Subcutaneous abdominal adipose tissue (tissue), 5 donors: ENCODE measurements around the gene RABEP1.

Source experiments
- H3K27ac ChIP-seq: one replicate; pipeline ENCODE4 v1.7.0; 2013; ENCODE audit warnings: low read depth, mild to moderate bottlenecking, inconsistent platforms, low read length, moderate library complexity
- H3K27me3 ChIP-seq, 5 donors: one replicate each; pipeline ENCODE4 v1.7.0; 2013; ENCODE audit warnings: low read length in 5 of 5, inconsistent platforms in 1 of 5; ENCODE audit not compliant: control insufficient read depth in 5 of 5, insufficient read depth in 4 of 5
- H3K36me3 ChIP-seq, 5 donors: one replicate each; pipeline ENCODE4 v1.7.0; 2013; ENCODE audit warnings: low read length in 5 of 5; ENCODE audit not compliant: control insufficient read depth in 5 of 5, insufficient read depth in 5 of 5
- H3K4me1 ChIP-seq, 5 donors: one replicate each; pipeline ENCODE4 v1.7.0; 2013; ENCODE audit warnings: low read length in 5 of 5, mild to moderate bottlenecking in 3 of 5, moderate library complexity in 1 of 5; ENCODE audit not compliant: control insufficient read depth in 5 of 5, insufficient read depth in 5 of 5
- H3K4me3 ChIP-seq, 5 donors: one replicate each; pipeline ENCODE4 v1.7.0; 2013; ENCODE audit warnings: low read length in 5 of 5, low read depth in 1 of 5
- H3K9ac ChIP-seq, 5 donors: one replicate each; pipeline ENCODE4 v1.7.0; 2013; ENCODE audit warnings: low read length in 5 of 5, mild to moderate bottlenecking in 4 of 5, moderate library complexity in 3 of 5
- H3K9me3 ChIP-seq, 5 donors: one replicate each; pipeline ENCODE4 v1.7.0; 2013; ENCODE audit warnings: low read length in 5 of 5; ENCODE audit not compliant: control insufficient read depth in 5 of 5
- donor health status: healthy.
- donor health status: healthy.
- donor health status: healthy.
- donor health status: healthy.
- donor health status: healthy.

RABEP1 gene

GRCh38 chr17:5269241-5269960 lies 12.7 kb upstream of the RABEP1 start:
- Histone ChIP-seq H3K4me1 (no peaks in the 10 kb centered on the region), H3K27ac (no peak overlapping the region), H3K9ac (no peak overlapping the region), H3K36me3 (no peaks in the 10 kb centered on the region), H3K9me3 (no peaks in the 10 kb centered on the region), H3K4me3 (no peak overlapping the region), H3K27me3 (no peaks in the 10 kb centered on the region)

GRCh38 chr17:5272322-5272721 lies 9.8 kb upstream of the RABEP1 start:
- Histone ChIP-seq H3K36me3 (no peaks in the 10 kb centered on the region), H3K4me3 (no peak overlapping the region), H3K9me3 (no peaks in the 10 kb centered on the region), H3K9ac (no peak overlapping the region), H3K4me1 (no peaks in the 10 kb centered on the region), H3K27ac (no peak overlapping the region), H3K27me3 (no peaks in the 10 kb centered on the region)

DNA sequence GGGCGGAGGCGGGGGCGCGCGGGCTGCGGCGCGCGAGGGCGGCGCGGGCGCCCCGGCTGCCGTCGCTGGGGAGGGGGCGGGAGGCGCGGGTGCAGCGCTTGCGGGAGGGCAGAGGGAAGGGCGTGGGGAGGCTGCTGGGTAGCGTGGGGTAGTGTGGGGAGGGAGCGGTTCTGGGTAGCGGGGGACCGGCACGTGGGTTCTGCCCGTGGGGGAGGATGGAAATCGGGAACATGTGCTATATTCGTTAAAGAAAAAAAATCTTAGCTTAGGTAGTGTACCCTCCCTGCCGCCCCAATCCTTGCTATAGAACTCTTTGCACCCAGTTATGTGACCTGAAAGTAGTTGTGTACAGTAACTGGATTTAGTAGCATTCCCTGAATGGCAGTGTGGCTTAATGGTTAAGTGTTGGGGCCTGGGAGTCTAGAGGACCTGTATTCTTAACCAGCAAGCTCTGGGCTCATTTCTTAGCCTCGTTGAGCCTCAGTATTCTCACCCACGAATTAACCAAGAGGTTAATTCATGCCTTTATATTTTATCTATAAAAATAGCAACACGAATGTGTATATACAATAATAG lies 646 bp downstream of the RABEP1 start:
- Histone ChIP-seq H3K9me3 (no peaks in the 10 kb centered on the region), H3K27me3 (no peaks in the 10 kb centered on the region), H3K36me3 (no peaks in the 10 kb centered on the region), H3K27ac (no peak overlapping the region), H3K9ac (peak overlapping the region; percentile 6 to 87 (median 76)), H3K4me1 (peaks cover 4 to 25% (median 23%) of the 10 kb centered on the region in 5 donors), H3K4me3 (peak overlapping the region; percentile 75 to 92 (median 80))

GRCh38 chr17:5283571-5284315 lies 1.7 kb downstream of the RABEP1 start:
- Histone ChIP-seq H3K4me3 (peak overlapping the region; percentile 75 to 92 (median 80)), H3K9ac (peak overlapping the region in 3 of 5 donors; percentile 74 to 87 (median 79)), H3K9me3 (no peaks in the 10 kb centered on the region), H3K36me3 (no peaks in the 10 kb centered on the region), H3K4me1 (peaks cover 4 to 25% (median 23%) of the 10 kb centered on the region in 5 donors), H3K27me3 (no peaks in the 10 kb centered on the region), H3K27ac (no peak overlapping the region)

GRCh38 chr17:5284681-5285080 lies 2.6 kb downstream of the RABEP1 start:
- Histone ChIP-seq H3K27ac (no peak overlapping the region), H3K4me3 (no peak overlapping the region), H3K36me3 (no peaks in the 10 kb centered on the region), H3K27me3 (no peaks in the 10 kb centered on the region), H3K9ac (no peak overlapping the region), H3K4me1 (peaks cover 4 to 29% (median 23%) of the 10 kb centered on the region in 5 donors), H3K9me3 (no peaks in the 10 kb centered on the region)

DNA sequence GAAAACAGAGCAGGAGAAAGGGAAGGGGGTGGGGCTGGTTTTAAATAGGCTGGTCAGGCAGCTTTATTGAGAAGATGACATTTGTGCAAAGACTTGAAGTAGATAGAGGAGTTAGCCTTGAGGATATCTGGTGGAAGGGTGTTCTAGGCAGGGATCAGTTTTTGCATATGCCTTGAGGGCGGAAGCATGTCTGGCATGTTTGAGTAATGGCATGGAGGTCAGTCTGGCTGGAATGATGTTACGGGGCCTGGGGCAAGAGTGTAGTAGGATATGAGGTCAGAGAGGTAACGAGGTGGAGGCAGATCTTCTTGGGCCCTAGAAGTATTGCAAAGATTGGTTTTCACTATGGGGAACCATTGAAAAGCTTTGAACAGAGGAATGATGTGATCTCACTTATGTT lies 4.8 kb downstream of the RABEP1 start:
- Histone ChIP-seq H3K36me3 (no peaks in the 10 kb centered on the region), H3K9ac (no peak overlapping the region), H3K4me1 (peaks cover 4 to 25% (median 19%) of the 10 kb centered on the region in 5 donors), H3K27me3 (no peaks in the 10 kb centered on the region), H3K9me3 (no peaks in the 10 kb centered on the region), H3K27ac (no peak overlapping the region), H3K4me3 (no peak overlapping the region)

- H3K9ac ChIP-seq, result no peak overlapping the region
- no peaks in the 10 kb centered on the region for H3K27me3 ChIP-seq
- no peak overlapping the region for H3K4me3 ChIP-seq
- peaks cover 0 to 6% (median 0%) of the 10 kb centered on the region in 5 donors for H3K4me1 ChIP-seq
- no peak overlapping the region for H3K27ac ChIP-seq
- no peaks in the 10 kb centered on the region for H3K9me3 ChIP-seq
- H3K36me3 ChIP-seq, result peaks cover 0 to 3% (median 0%) of the 10 kb centered on the region in 5 donors
Measured at GRCh38 chr17:5291683-5292350, 9.7 kb downstream of the RABEP1 start.

GRCh38 chr17:5297245-5297644 lies 15.2 kb downstream of the RABEP1 start:
- Histone ChIP-seq H3K9ac (no peak overlapping the region), H3K36me3 (peaks cover 0 to 3% (median 0%) of the 10 kb centered on the region in 5 donors), H3K27ac (no peak overlapping the region), H3K27me3 (no peaks in the 10 kb centered on the region), H3K4me3 (no peak overlapping the region), H3K4me1 (peaks cover 0 to 12% (median 0%) of the 10 kb centered on the region in 5 donors), H3K9me3 (no peaks in the 10 kb centered on the region)

DNA sequence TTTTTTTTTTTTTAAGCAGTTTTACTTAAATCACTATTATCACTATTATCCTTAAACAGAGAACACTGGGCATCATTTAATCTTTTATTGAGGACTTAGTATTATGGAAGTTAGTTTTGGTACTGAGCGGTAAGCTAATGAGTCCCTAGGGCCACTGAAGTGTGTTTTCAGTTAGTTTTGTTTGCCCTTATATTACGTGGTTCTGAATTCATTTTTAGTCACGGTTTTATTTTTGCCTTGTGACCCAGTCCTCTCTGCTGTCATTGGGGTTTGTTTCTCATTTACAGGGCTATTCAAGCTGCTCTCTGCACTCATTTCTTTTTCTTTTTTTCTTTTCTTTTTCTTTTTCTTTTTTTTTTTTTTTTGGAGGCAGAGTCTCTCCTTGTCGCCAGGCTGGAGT lies 17.3 kb downstream of the RABEP1 start:
- Histone ChIP-seq H3K36me3 (peaks cover 0 to 2% (median 0%) of the 10 kb centered on the region in 5 donors), H3K27me3 (no peaks in the 10 kb centered on the region), H3K4me1 (peaks cover 0 to 12% (median 0%) of the 10 kb centered on the region in 5 donors), H3K9me3 (no peaks in the 10 kb centered on the region), H3K4me3 (no peak overlapping the region), H3K27ac (no peak overlapping the region), H3K9ac (no peak overlapping the region)
